ENCODE data around the gene CLSTN1.
"Not testable (repeated sequence)": the region's sequence is repeated elsewhere in the genome, so short reads cannot be mapped to it uniquely, and the experiment has no call there.

Gene CLSTN1

GRCh38 chr1:9729523-9729922, 94.2 kb downstream of the CLSTN1 start:
- DNase-seq (ENCODE audit: low read depth) = no peak

- DNase-seq (ENCODE audit: low read depth) = no peak
Observed at GRCh38 chr1:9728451-9729295, 95.1 kb downstream of the CLSTN1 start.

- DNase-seq (ENCODE audit: low read depth) = no peak
Observed at GRCh38 chr1:9726905-9727595, 96.7 kb downstream of the CLSTN1 start.

GRCh38 chr1:9726406-9726805, 97.4 kb downstream of the CLSTN1 start:
- DNase-seq (ENCODE audit: low read depth) = no peak

GRCh38 chr1:9724706-9725476, 98.9 kb downstream of the CLSTN1 start:
- peak; percentile 63 for DNase-seq (ENCODE audit: low read depth)

- no peak for DNase-seq (ENCODE audit: low read depth)
Observed at GRCh38 chr1:9723926-9724325, 99.8 kb downstream of the CLSTN1 start.

- no peak for DNase-seq (ENCODE audit: low read depth)
Observed at GRCh38 chr1:9723068-9723805, 100.5 kb downstream of the CLSTN1 start.

GRCh38 chr1:9722378-9722749, 101.4 kb downstream of the CLSTN1 start:
- no peak for DNase-seq (ENCODE audit: low read depth)

- DNase-seq (ENCODE audit: low read depth) = peak; percentile 22
Observed at GRCh38 chr1:9721606-9722377, 102.0 kb downstream of the CLSTN1 start.

- no peak for DNase-seq (ENCODE audit: low read depth)
Observed at GRCh38 chr1:9720785-9721605, 102.8 kb downstream of the CLSTN1 start.

- no peak for DNase-seq (ENCODE audit: low read depth)
Observed at GRCh38 chr1:9719978-9720722, 103.6 kb downstream of the CLSTN1 start.

- no peak for DNase-seq (ENCODE audit: low read depth)
Observed at GRCh38 chr1:9718006-9718680, 105.6 kb downstream of the CLSTN1 start.

- peak; percentile 28 for DNase-seq (ENCODE audit: low read depth)
Observed at GRCh38 chr1:9717193-9718005, 106.4 kb downstream of the CLSTN1 start.

- DNase-seq (ENCODE audit: low read depth) = no peak
Observed at GRCh38 chr1:9716404-9717192, 107.2 kb downstream of the CLSTN1 start.

- DNase-seq (ENCODE audit: low read depth) = no peak
Observed at GRCh38 chr1:9715536-9716226, 108.1 kb downstream of the CLSTN1 start.

- no peak for DNase-seq (ENCODE audit: low read depth)
Observed at GRCh38 chr1:9714257-9714718, 109.5 kb downstream of the CLSTN1 start.

- not testable (repeated sequence) for DNase-seq (ENCODE audit: low read depth)
Observed at GRCh38 chr1:9712767-9713166, 111.0 kb downstream of the CLSTN1 start.
